Erythroblast (primary cell): ENCODE data around the gene FAM13A.

ENCODE experiments used
- GATA1 ChIP-seq: IDR thresholded peaks from 2 replicates; pipeline ENCODE4 v1.6.1; 2011; ENCODE audit warnings: low read depth, mild to moderate bottlenecking, control low read depth, low read length, moderate library complexity
- POLR2A ChIP-seq: IDR thresholded peaks from 2 replicates; pipeline ENCODE4 v1.6.1; 2011; ENCODE audit warnings: mild to moderate bottlenecking, low read length

GRCh38 chr4:88955580-88956380 is 101.2 kb downstream of the FAM13A start:
- TF ChIP-seq POLR2A (no peak), GATA1 (no peak)
